ENCODE results near the gene SLAMF6.

The SLAMF6 gene

DNA sequence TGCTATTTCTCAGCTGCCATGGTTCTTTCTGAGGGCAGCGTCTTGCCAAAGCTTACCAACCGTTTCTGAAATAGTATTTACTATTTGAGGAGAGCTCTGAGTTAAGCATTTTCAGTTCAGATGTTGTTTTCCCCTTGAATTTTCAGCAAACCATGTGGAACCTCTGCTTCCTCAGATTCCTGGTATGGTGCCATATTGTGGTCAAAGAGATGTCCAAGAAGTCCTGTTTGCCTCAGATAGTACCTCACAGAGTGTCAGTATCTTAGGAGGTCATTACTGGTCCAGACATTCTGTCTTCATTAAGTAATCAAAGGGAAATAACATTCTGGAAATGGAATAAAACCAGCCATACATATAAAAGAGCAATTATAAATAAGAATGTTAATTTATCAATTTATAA lies 86.1 kb downstream of the SLAMF6 start:
- Histone ChIP-seq H3K9me3 (no peaks in the 10 kb centered on the region), H3K4me3 (ENCODE audit: low read depth in 1 of 2, low read length in 1 of 2) (no peak overlapping the region), H3K36me3 (no peaks in the 10 kb centered on the region), H3K27me3 (no peaks in the 10 kb centered on the region), H3K4me1 (ENCODE audit: control insufficient read depth in 1 of 2, insufficient read depth in 1 of 2, low read depth in 1 of 2, low read length in 1 of 2) (no peaks in the 10 kb centered on the region), H3K27ac (no peak overlapping the region)
- TF ChIP-seq, protein P1, sequence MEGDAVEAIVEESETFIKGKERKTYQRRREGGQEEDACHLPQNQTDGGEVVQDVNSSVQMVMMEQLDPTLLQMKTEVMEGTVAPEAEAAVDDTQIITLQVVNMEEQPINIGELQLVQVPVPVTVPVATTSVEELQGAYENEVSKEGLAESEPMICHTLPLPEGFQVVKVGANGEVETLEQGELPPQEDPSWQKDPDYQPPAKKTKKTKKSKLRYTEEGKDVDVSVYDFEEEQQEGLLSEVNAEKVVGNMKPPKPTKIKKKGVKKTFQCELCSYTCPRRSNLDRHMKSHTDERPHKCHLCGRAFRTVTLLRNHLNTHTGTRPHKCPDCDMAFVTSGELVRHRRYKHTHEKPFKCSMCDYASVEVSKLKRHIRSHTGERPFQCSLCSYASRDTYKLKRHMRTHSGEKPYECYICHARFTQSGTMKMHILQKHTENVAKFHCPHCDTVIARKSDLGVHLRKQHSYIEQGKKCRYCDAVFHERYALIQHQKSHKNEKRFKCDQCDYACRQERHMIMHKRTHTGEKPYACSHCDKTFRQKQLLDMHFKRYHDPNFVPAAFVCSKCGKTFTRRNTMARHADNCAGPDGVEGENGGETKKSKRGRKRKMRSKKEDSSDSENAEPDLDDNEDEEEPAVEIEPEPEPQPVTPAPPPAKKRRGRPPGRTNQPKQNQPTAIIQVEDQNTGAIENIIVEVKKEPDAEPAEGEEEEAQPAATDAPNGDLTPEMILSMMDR (IDR thresholded peaks at IDR 0.05), result no peak
